LNCaP clone FGC (cell line): ENCODE results near the gene EML6.

Experiments
- DNase-seq: peaks from one replicate; pipeline ENCODE4 v3.0.0-alpha.2; 2011; ENCODE audit warnings: low read depth
- H3K4me3 ChIP-seq: 2 replicates; pipeline ENCODE4 v1.5.1; 2011; ENCODE audit warnings: mild to moderate bottlenecking, low read depth, low read length, control low read depth
- CTCF ChIP-seq: IDR thresholded peaks from 2 replicates; pipeline ENCODE4 v1.5.1; 2012; ENCODE audit warnings: mild to moderate bottlenecking; ENCODE audit not compliant: control insufficient read depth, insufficient read depth; ENCODE audit errors: extremely low read depth

Gene EML6

DNA sequence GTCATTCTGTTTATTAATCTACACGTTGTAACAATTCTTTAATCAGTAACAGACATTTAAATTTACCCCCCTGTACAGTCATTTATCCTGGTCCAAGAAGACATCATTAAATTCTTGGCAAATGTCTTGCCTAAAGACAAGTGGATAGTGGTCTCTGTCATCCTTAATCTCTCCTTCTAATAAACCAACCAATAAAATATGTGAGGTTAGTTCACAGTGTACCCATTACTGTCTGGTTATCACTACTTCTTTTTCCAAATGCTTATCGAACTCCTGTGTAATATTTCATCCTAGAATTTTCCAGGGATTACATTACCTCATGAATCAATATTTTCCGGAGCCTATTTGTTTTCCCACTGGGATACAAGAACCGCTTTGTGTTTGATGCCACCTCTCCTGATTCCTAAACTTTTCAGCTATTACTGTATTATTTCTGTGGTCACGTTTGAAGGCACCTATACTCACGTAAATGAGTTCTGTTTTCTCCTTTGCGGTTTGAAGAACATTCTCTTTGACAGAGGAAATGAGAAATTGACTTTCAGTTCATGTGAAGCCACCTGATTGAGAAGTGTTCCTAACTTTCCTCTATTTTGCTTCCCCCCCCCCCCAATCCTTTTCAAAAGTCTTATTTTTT, 195.3 kb downstream of the EML6 start:
- no peak for TF ChIP-seq CTCF
- no peak overlapping the region for H3K4me3 ChIP-seq
- no peak for DNase-seq

GRCh38 chr2:54920660-54921059, 197.2 kb downstream of the EML6 start:
- H3K4me3 ChIP-seq = no peak overlapping the region
- DNase-seq = no peak
- TF ChIP-seq CTCF = no peak

GRCh38 chr2:54924121-54924520, 200.7 kb downstream of the EML6 start:
- DNase-seq = no peak
- no peak for TF ChIP-seq CTCF
- H3K4me3 ChIP-seq = no peak overlapping the region

- no peak for TF ChIP-seq CTCF
- H3K4me3 ChIP-seq = no peak overlapping the region
- DNase-seq = no peak
These were observed 201.6 kb downstream of the EML6 start for GRCh38 chr2:54925022-54925421.

DNA sequence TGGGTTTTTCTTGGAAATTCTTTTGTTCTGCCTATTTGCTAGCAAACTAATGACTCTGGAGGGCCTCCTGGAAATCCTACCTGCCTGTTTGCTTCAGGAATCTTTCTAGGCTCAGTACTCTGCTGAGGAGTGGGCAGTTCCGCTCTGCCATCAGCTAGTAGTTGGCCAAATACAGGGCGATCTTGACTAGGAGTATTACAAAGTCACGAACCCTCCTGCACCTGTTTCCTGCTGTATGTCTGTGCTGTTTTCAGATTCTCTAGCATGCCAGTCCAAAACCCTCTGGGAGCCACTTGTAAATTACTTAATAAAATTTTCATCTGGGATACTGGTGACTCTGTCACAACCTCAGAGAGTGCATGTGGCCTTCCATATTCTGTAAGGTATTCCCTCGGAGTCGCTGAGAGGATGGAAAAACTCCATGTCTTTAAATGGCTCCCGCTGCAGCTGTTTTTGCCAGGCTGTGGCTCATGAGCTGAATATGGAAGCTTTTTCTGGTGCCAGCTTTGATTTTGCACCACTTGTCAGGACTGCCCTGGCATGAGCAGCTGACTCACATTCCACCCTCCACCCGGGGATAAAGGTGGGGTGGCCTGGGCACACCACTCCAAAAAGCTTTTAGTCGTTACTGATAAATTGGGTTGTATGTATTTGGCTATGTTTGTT, 203.8 kb downstream of the EML6 start:
- TF ChIP-seq CTCF = no peak
- no peak overlapping the region for H3K4me3 ChIP-seq
- DNase-seq = no peak

DNA sequence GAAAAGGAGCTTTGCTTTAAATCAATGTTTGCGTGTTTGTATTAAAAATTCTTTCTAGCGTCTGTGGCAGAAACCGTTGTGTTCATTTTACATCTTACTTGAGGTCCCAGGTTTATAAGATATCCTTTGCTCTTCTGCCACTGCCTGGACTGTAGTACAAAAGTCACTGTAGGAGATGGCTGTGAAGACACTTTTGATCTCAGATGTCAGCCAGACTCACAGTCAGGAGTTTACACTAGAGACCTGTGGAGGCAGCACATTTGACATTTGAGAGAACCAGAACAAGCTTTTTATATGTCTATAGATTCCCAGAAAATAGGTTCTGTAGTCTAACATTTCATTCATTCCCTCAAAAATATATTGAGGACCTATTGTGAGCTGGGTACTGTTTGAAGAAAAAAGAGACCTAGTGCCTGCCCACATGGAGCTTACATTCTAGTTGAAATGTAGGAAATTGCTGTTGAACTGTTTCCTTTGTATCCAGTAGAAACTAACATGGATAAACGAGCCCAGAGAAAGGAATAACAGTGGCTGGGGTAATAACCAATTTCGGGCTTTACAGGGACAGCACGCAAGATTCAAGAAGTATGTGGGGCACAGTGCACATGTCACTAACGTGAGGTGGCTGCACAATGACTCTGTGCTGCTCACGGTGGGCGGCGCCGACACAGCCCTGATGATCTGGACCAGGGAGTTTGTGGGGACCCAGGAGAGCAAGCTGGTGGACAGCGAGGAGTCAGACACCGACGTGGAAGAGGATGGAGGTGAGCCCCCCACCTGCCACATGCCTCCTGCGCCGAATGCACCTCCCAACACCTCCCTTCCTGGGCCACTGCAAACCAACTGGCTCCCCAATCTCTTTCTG, 204.5 kb downstream of the EML6 start:
- TF ChIP-seq CTCF = no peak
- no peak overlapping the region for H3K4me3 ChIP-seq

DNA sequence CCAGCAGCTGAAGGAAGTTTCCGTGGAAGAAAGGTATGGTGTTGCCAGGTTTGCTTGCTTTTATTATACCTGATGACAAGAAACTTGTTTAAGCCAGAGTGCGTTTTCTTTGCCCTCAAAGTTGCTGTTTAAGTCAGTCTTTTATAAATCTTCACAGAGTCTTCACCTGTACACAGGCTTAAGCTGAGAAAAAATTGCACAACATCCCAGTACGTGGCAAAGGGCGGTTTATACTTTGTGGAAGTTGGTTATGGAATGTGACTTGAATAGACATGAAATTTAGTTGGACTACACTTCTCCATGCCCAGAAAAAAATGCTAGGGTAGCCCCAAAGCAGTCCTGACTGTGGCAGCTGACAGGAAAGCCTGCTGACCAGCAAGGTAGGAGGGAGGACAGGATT, 205.3 kb downstream of the EML6 start:
- TF ChIP-seq CTCF = no peak
- no peak overlapping the region for H3K4me3 ChIP-seq
- no peak for DNase-seq

More for the DNA sequence above, 204.5 kb downstream of the EML6 start:
- DNase-seq = no peak
